SK-N-SH (cell line): ENCODE data around the gene ALPG.
"Not testable (repeated sequence)": the region's sequence is repeated elsewhere in the genome, so short reads cannot be mapped to it uniquely, and the experiment has no call there.

Experiments
- CTCF ChIP-seq: fragments of 200-600 bp; sonication (generic); IDR thresholded peaks from 2 replicates; pipeline ENCODE4 v1.6.1; 2017; ENCODE audit warnings: antibody characterized with exemption, mild to moderate bottlenecking, moderate library complexity
- ELF1 ChIP-seq: IDR thresholded peaks from 2 replicates; pipeline ENCODE4 v1.4.0; 2012
- EP300 ChIP-seq, 2 experiments: IDR thresholded peaks; 2 replicates each; pipeline versions ENCODE4 v1.4.0 to v1.6.1; 2012; ENCODE audit warnings: borderline replicate concordance in 1 of 2, low read depth in 1 of 2, low read length in 1 of 2
- EZH2phosphoT487 ChIP-seq: fragments of 200-600 bp; sonication (generic); IDR thresholded peaks from 2 replicates; pipeline ENCODE4 v1.6.1; 2017; ENCODE audit warnings: low read depth, mixed run types, mild to moderate bottlenecking, antibody characterized with exemption, moderate library complexity, borderline replicate concordance
- IRF3 ChIP-seq: fragments of 150-350 bp; IDR thresholded peaks from 2 replicates; pipeline ENCODE4 v1.6.1; 2016; ENCODE audit warnings: mild to moderate bottlenecking, low read depth, low read length
- JUND ChIP-seq: IDR thresholded peaks from 2 replicates; pipeline ENCODE4 v1.4.0; 2012
- NRF1 ChIP-seq: IDR thresholded peaks from 2 replicates; pipeline ENCODE4 v1.6.1; 2012; ENCODE audit warnings: low read depth, mild to moderate bottlenecking, low read length
- PBX3 ChIP-seq: IDR thresholded peaks from 2 replicates; pipeline ENCODE4; 2012
- SMC3 ChIP-seq: IDR thresholded peaks from 2 replicates; pipeline ENCODE4 v1.6.1; 2012; ENCODE audit warnings: low read depth, low read length, improper control_type of control experiment
- USF2 ChIP-seq: fragments of 150-350 bp; IDR thresholded peaks from 2 replicates; pipeline ENCODE4 v1.6.1; 2017; ENCODE audit warnings: antibody characterized with exemption, low read length, low read depth, borderline replicate concordance
- YY1 ChIP-seq: IDR thresholded peaks from 2 replicates; pipeline ENCODE4 v1.4.0; 2012; ENCODE audit warnings: low read depth, mild to moderate bottlenecking

GRCh38 chr2:232407428-232408150 lies 945 bp downstream of the ALPG start:
- TF ChIP-seq CTCF; YY1; USF2; PBX3; IRF3; EZH2phosphoT487; EP300 (IDR thresholded peaks at IDR 0.05; ENCODE audit: borderline replicate concordance in 1 of 2, low read depth in 1 of 2, low read length in 1 of 2); ELF1; NRF1; SMC3; JUND: not testable (repeated sequence)
